A375 (cell line): Measurements from ENCODE around the gene BIRC2. TPM values are rescaled to one million over a fixed set of nuclear protein-coding genes. Genes with fewer than 3 reads are reported as not detected.

ENCODE experiments used
- small RNA-seq: library from RNA; depleted of rRNA; stranded (forward); fragments of <200 nt; gene quantifications from one replicate; pipeline ENCODE3, GENCODE V24; 2014
- total RNA-seq: library from RNA; depleted of rRNA; stranded (reverse); fragments of >200 nt; shearing (Covaris generic); gene quantifications from 2 replicates; pipeline ENCODE4 v1.2.3, GENCODE V29; 2014; rRNA removed

The BIRC2 gene
- 38.1 and 41.2 TPM in 2 replicates for total RNA-seq

GRCh38 chr11:102346748-102347461, at the start of gene BIRC2:
BIRC2 (plus strand) TSS chr11:102347214; CDS start chr11:102349855, 2,641 bp downstream.

GRCh38 chr11:102317099-102317767, 29.8 kb upstream of the BIRC2 start, which contains the start of gene BIRC3:
BIRC3 (plus strand) TSS chr11:102317484; CDS start chr11:102324510, 7,026 bp downstream.

Small RNAs within 50 kb of the gene (small RNA-seq; reads per million reads assigned to genes)
- gene AP000942.3, result not detected
- gene AP000942.4, result not detected
- gene RNU6-952P, result not detected

Other genes starting within 250 kb of the BIRC2 start
- gene YAP1, start 236.8 kb upstream of the BIRC2 start, total RNA-seq, result 78.1 and 87.2 TPM in 2 replicates
- 1.4 and 1.9 TPM in 2 replicates for gene BIRC3, start 29.7 kb upstream of the BIRC2 start, total RNA-seq
- 69.4 and 71.6 TPM in 2 replicates for gene TMEM123, start 105.6 kb downstream of the BIRC2 start, total RNA-seq
- not detected in 2 replicates for gene MMP7, start 183.5 kb downstream of the BIRC2 start, total RNA-seq